Camera-type eye (tissue), 1 donor: ENCODE results near the gene COPS8. TPM values are rescaled to one million over a fixed set of nuclear protein-coding genes. Genes with fewer than 3 reads are reported as not detected.

Experiments used
- total RNA-seq: library from RNA; depleted of rRNA; stranded (reverse); fragments of >200 nt; gene quantifications from one replicate; pipeline ENCODE4 v1.2.3, GENCODE V29; 2014

The COPS8 gene
- 164 TPM for total RNA-seq

GRCh38 chr2:237085248-237086221, at the start of gene COPS8:
Gene COPS8 (plus strand): TSS chr2:237085889. CDS start chr2:237085965, 76 bp downstream.

